Spleen (tissue), 7 donors: ENCODE measurements around the gene PRKAG3.

Experiments
- CTCF ChIP-seq, 11 experiments: fragments of 200-600 bp in 7 of 11; fragments of 450-650 bp in 4 of 11; sonication (generic) in 4 of 11; IDR thresholded peaks in 8 of 11; conservative IDR thresholded peaks in 3 of 11; 1 replicate in 7 of 11; 2 replicates in 4 of 11; pipeline versions ENCODE4 v1.4.0 to v1.8.0; 2016 to 2021; ENCODE audit warnings: antibody characterized with exemption in 11 of 11, inconsistent platforms in 4 of 11, mild to moderate bottlenecking in 1 of 11
- POLR2A ChIP-seq, 3 donors: fragments of 450-650 bp; IDR thresholded peaks; one replicate each; pipeline ENCODE4 v1.5.1; 2017; ENCODE audit warnings: antibody characterized with exemption in 3 of 3, mild to moderate bottlenecking in 1 of 3
- POLR2AphosphoS5 ChIP-seq, 3 donors: sonication (generic); formaldehyde crosslinking; IDR thresholded peaks; one replicate each; pipeline ENCODE4 v1.5.1; 2017; ENCODE audit warnings: antibody characterized with exemption in 3 of 3
- donor health status: DM: no; HTN: no; CAD: no; lungs with moderate emphysema.
- donor health status: DM: no; HTN: no; CAD: no.
- donor health status: DM: no; HTN: no; CAD: no.

- TF ChIP-seq POLR2A (IDR thresholded peaks at IDR 0.05) (no peak), CTCF (IDR thresholded peaks at IDR 0.05 in 8 of 11, conservative IDR thresholded peaks at IDR 0.05 in 3 of 11) (no peak), POLR2AphosphoS5 (IDR thresholded peaks at IDR 0.05) (no peak)
Measured at GRCh38 chr2:218824004-218824403, 7.6 kb downstream of the PRKAG3 start.
